Measurements from ENCODE around the gene MBOAT2.

The MBOAT2 gene

GRCh38 chr2:9018534-9018933, 15.1 kb upstream of the MBOAT2 start:
- FAIRE-seq (no peak), DNase-seq (ENCODE audit: insufficient read length, low spot score) (no peak)

GRCh38 chr2:9018109-9018508, 14.6 kb upstream of the MBOAT2 start:
- no peak for DNase-seq (ENCODE audit: insufficient read length, low spot score)
- no peak for FAIRE-seq

- no peak for FAIRE-seq
- DNase-seq (ENCODE audit: insufficient read length, low spot score): no peak
Observed at GRCh38 chr2:9017411-9017810, 13.9 kb upstream of the MBOAT2 start.

GRCh38 chr2:9015998-9016397, 12.5 kb upstream of the MBOAT2 start:
- DNase-seq (ENCODE audit: insufficient read length, low spot score) (no peak), FAIRE-seq (no peak)

- FAIRE-seq: no peak
Observed at GRCh38 chr2:9013403-9013802, 9.9 kb upstream of the MBOAT2 start.

GRCh38 chr2:9010866-9011265, 7.4 kb upstream of the MBOAT2 start:
- no peak for FAIRE-seq

More at GRCh38 chr2:9013403-9013802, 9.9 kb upstream of the MBOAT2 start:
- no peak for DNase-seq (ENCODE audit: insufficient read length, low spot score)

GRCh38 chr2:9008951-9009664, 5.6 kb upstream of the MBOAT2 start:
- FAIRE-seq: no peak
- DNase-seq (ENCODE audit: insufficient read length, low spot score): no peak

More at GRCh38 chr2:9010866-9011265, 7.4 kb upstream of the MBOAT2 start:
- no peak for DNase-seq (ENCODE audit: insufficient read length, low spot score)

- FAIRE-seq (no peak), DNase-seq (ENCODE audit: insufficient read length, low spot score) (no peak)
Observed at GRCh38 chr2:9006368-9006767, 2.9 kb upstream of the MBOAT2 start.

GRCh38 chr2:9004338-9005204, 1.1 kb upstream of the MBOAT2 start:
- DNase-seq (ENCODE audit: insufficient read length, low spot score) (peak; percentile 6), FAIRE-seq (no peak)

- FAIRE-seq (no peak), DNase-seq (ENCODE audit: insufficient read length, low spot score) (no peak)
Observed at GRCh38 chr2:9003366-9003615, 193 bp downstream of the MBOAT2 start.

- FAIRE-seq (no peak), DNase-seq (ENCODE audit: insufficient read length, low spot score) (peak; percentile 8)
Observed at GRCh38 chr2:9002637-9003365, 683 bp downstream of the MBOAT2 start.

- no peak for FAIRE-seq
Observed at GRCh38 chr2:9002313-9002636, 1.2 kb downstream of the MBOAT2 start.

GRCh38 chr2:9001778-9002177, 1.7 kb downstream of the MBOAT2 start:
- DNase-seq (ENCODE audit: insufficient read length, low spot score) (no peak), FAIRE-seq (no peak)

More at GRCh38 chr2:9002313-9002636, 1.2 kb downstream of the MBOAT2 start:
- no peak for DNase-seq (ENCODE audit: insufficient read length, low spot score)

GRCh38 chr2:9001229-9001628, 2.3 kb downstream of the MBOAT2 start:
- FAIRE-seq (no peak), DNase-seq (ENCODE audit: insufficient read length, low spot score) (no peak)

GRCh38 chr2:9000442-9000841, 3.0 kb downstream of the MBOAT2 start:
- FAIRE-seq (no peak), DNase-seq (ENCODE audit: insufficient read length, low spot score) (no peak)

GRCh38 chr2:8999797-9000196, 3.7 kb downstream of the MBOAT2 start:
- FAIRE-seq (no peak), DNase-seq (ENCODE audit: insufficient read length, low spot score) (no peak)

- FAIRE-seq: no peak
- no peak for DNase-seq (ENCODE audit: insufficient read length, low spot score)
Observed at GRCh38 chr2:8999102-8999446, 4.4 kb downstream of the MBOAT2 start.

GRCh38 chr2:8998418-8999101, 4.9 kb downstream of the MBOAT2 start:
- FAIRE-seq (no peak), DNase-seq (ENCODE audit: insufficient read length, low spot score) (no peak)

- FAIRE-seq (no peak), DNase-seq (ENCODE audit: insufficient read length, low spot score) (no peak)
Observed at GRCh38 chr2:8997631-8998030, 5.9 kb downstream of the MBOAT2 start.

- DNase-seq (ENCODE audit: insufficient read length, low spot score) (no peak), FAIRE-seq (no peak)
Observed at GRCh38 chr2:8997108-8997507, 6.4 kb downstream of the MBOAT2 start.

- FAIRE-seq: no peak
- no peak for DNase-seq (ENCODE audit: insufficient read length, low spot score)
Observed at GRCh38 chr2:8996006-8996405, 7.5 kb downstream of the MBOAT2 start.

All from GM19239 (cell line).